SKM-1 (cell line): Measurements from ENCODE around the gene SGO1.
"Not testable (repeated sequence)": the region's sequence is repeated elsewhere in the genome, so short reads cannot be mapped to it uniquely, and the experiment has no call there.

Experiments
- DNase-seq: peaks from one replicate; lab custom pipeline; 2025; ENCODE audit not compliant: unreplicated experiment; lab: John Stamatoyannopoulos, UW

The SGO1 gene

DNA sequence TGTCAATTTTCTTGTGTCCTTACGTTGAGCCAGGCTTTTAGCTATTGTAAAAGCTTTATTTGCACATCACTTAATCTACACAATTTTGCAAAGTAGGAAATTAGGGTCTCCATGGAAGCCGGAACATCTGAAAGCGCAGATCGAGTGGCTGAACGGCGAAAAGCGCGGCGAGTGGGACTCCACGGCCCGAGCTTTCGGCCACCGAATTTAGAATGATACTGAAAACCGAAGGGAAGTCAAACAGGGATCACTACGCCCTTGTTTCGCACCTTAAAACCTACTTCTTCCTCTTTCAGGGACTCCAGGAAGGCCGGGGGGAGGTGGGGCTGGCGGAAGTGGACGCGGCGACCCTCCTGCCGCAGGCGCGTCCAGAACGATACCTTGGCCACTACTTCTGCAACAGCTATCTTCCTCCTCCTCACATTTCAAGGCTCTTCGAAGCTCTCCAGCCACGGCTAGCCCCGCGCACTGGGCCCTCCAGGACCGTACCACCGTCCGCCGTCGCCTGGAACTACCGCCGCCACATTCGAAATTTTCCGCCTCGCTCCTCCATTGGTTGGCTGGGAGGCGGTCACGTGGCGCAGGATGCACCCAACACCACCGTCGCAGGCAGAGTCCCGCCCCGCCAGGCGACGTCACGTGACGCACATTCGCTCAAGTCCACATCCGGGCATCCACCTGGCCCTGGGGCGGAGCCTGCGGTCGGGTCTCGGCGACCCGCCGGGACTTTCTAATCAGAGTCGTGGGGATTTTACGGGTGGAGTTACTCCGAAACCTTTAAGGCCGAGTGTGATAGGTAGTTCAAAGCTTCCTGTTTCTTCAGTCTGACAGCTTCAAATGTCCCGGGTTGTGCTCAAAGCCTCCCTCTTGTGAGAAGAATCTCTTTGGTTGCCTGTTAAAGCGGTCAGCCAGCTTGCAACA lies at the start of gene SGO1:
TSS of gene SGO1 (minus strand) at position 528 of the 921 bp plus-strand sequence. CDS start 2,179 bp downstream, outside the sequence.
- DNase-seq: peak; percentile 87

DNA sequence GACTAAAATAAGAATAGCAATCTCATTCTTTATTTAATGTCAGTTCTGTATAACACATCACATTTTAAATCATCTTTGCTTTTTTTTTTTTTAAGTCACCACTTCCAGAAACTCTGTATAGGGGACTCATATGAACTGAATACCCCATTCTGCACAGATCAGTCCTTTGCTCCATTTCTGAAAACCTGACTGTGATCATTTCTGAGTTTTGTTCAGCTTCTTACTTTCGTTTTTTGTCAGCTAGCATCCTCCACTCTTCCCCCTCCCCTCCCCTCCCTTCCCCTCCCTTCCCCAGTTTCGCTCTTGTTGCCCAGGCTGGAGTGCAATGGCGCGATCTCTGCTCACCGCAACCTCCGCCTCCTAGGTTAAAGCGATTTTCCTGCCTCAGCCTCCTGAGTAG lies 49.8 kb upstream of the SGO1 start:
- DNase-seq: no peak

DNA sequence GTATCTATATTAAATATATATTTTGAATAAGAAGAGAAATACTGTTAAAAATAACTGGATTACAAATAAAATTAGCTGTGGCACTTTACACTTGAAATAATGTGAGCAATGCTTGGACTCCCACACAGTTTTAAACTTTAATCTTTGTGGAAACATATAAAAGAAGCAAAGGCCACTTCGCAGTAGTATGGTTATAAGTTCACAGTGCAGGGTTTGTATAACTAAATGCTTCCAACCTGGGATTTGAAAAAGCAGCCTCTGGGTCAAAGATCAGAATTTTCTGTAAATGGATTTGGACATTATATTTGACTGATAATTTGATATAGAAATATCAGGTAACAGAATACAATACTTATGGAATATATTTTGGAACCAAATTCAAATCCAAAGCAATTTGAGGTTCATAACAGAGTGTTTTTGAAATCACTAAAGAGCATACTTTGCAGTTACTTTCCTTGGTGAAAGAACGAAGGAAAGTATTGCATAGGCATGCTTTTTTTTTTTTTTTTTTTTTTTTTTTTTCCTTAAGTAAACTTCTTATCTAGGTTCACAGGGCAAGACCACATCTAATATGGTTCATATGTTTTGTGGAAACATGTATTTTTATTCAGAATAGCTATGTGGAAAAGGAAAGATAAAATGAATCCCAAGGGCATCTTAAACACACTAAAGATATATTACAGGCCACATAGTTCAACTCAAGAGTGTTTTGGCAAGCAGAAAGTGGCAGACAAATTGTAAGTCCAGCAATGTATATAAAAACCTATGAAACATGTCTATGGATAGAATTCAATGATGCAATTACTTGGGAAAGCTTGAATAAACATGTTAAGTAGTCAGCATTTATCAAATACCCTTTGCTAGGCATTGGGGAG lies 47.1 kb upstream of the SGO1 start:
- DNase-seq: no peak

DNA sequence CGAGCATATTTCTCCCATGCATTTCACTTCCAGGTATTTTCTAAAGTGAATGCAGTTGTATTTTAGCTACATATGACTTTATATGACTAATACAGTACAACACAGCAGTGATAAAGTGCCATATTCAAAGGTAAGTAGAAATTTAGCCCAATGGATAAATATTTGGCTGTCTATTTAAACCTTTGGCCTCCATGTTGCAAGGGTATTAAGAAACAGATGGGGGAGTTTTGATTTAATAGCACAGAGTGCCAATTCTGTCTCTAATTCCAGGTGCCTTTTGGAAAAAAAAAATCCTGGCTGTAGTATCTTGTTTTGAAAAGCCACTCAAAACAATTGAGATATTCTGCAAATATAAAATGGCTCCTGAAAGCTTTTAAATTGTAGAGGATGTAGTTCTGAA lies 44.9 kb upstream of the SGO1 start:
- DNase-seq: no peak

DNA sequence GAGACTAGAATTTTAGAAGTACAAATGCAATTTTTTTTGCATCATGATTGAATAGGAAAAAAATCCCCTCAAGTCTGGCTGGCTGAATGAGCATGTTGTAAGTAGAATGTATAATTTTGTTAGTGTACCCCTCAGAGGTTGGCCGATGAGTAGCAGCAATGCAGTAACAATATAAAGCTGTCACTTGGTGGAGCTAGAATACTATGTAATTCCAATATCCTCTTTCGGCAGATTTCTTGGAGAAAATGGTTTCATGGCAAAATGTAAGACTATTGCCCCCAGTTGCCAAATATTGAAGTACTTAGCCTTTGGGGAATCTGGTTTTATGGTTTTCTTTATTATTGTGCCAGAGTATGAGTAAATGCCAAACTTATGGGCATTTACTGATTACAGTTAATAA lies 39.8 kb upstream of the SGO1 start:
- no peak for DNase-seq

DNA sequence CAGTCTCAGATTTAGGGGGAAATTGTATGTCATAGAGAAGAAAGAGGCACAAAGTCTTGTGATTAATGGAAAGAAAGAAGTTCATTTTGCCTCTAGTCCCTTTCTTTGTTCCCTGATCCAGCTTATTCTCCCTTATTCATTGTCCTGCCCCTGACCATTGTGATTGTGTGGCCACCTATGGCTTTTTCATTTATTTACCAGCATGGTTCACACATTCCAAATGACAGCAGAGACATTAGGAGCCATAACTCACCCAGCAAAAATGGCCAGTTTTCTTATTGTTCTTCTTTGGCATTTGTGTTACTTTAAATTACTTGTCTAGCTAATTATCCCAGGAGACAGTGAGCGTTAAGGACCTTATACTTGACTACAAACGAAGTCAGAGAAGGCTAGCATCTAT lies 36.3 kb upstream of the SGO1 start:
- no peak for DNase-seq

DNA sequence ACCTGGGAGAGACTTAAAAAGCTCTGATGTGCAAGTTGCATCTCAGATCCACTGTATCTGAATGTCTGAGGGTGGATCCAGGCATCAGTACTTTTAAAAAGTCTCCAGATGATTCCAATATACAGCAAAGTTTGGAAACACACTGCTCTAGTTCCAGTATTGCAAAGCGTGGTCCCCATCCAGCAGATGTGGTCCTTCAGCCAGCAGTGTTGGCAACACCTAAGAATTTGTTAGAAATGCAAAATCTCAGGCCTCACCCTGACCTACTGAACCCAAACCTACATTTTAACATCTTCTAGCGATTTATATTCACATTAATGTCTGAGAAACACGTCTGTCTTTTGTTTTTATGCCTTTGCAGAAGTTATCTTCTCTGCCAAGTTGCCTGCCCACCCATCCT lies 32.2 kb upstream of the SGO1 start:
- no peak for DNase-seq

DNA sequence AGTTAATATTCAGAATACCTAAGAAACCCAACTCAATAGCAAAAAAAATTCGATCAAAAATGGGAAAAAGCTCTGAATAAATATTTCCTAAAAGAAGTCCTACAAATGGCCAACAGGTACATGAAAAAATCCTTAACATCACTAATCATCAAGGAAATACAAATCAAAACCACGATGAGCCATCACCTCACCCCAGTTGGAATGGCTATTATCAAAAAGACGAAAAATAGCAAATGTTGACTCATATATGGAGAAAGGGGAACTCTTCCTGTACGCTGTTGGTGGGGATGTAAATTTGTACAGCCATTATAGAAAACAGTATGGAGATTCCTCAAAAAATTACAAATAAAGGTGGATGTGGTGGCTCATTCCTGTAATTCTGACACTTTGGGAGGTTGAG lies 29.6 kb upstream of the SGO1 start:
- DNase-seq: no peak

DNA sequence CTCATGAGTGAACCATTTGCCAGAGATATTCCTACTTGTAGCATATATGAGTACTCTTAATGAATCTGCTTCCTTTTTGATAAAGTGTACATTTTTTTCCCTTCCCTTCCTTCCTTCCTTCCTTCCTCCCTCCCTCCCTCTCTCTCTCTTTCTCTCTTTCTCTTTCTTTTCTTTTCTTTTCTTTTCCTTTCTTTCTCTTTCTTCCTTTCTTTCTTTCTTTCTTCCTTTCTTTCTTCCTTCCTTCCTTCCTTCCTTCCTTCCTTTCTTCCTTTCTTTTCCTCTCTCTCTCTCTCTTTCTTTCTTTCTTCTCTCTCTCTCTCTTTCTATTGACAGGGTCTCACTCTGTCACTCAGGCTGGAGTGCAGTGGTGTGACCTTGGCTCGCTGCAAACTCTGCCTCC lies 27.5 kb upstream of the SGO1 start:
- not testable (repeated sequence) for DNase-seq

DNA sequence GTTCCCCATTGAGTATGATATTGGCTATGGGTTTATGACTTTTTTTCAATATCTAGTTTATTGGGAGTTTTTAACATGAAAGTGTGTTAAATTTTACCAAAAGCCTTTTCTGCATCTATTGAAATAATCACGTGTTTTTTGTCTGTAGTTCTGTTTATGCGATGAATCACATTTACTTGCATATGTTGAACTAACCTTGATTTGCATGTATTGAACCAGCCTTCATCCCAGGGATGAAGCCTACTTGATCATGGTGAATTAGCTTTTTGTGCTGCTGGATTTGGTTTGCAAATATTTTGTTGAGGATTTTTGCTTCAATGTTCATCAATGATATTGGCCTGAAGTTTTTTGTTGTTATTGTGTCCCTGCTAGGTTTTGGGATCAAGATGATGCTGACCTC lies 21.9 kb upstream of the SGO1 start:
- not testable (repeated sequence) for DNase-seq

DNA sequence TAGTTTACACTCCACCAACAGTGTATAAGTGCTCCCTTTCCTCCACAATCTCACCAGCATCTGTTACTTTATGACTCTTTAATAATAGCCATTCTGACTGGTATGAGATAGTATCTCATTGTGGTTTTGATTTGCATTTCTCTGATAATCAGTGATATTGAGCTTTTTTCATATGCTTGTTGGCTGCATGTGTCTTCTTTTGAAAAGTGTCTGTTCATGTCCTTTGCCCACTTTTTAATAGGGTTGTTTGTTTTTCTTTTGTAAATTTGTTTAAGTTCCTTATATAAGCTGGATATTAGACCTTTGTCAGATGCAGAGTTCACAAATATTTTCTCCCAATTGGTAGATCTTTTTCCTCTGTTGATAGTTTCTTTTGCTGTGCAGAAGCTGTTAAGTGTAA lies 19.9 kb upstream of the SGO1 start:
- not testable (repeated sequence) for DNase-seq

DNA sequence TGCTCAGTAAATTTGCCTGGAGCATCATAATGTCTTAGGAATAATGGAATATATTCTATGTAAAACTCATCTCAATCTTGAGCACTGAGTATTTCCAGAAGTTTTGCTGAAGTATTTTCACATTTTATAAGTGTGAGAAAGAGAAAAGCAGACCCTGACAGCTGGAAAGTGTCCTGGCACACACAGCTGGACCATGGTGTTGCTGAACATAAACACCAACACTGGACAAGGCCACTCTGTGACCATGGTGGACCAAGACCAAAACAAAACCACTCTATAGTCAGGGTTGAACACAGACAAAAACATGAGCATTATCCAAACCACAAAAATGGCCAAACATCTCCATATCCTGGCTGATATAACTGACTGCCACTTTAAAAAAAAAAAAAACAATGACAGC lies 15.1 kb upstream of the SGO1 start:
- no peak for DNase-seq

DNA sequence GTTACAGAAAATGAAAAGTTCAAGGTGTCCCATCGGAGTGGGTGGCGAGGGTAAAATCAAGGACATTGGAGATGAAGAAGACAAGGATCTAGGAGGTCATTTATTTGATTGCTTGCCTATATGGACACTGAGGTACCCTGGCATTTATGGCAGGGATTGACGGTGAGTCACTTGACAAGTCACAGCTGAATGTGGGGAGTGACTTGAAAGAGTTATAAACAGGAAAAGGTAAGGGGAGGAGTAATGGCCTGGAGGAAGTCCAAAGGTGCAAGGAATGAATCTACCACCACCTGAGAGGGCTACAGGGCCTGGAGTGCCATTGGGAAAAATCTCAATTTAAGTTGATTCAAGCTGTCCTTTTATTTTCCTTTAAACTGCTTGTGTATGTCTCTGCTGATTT lies 11.8 kb upstream of the SGO1 start:
- no peak for DNase-seq

DNA sequence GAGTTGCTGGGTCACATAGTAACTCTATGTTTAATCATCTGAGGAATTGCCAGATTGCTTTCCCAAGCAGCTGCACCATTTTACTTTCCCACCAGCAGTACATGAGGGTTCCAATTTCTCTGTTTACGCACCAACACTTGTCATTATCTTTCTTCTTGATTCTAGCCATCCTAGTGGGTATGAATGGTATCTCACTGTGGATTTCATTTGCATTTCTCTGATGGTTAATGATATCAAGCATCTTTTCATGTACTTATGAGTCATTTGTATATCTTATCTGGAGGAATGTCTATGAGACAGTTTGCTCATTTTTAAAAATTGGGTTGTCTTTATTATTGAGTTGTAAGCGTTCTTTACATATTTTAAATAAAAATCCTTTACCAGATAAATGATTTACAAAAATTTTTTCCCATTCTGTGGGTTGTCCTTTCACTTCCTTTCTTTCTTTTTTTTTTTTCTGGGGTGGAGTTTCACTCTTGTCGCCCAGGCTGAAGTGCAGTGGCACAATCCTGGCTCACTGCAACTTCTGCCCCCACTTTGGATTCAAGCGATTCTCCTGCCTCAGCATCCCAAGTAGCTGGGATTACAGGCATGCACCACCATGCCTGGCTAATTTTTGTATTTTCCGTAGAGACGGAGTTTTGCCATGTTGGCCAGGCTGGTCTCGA lies 8.9 kb upstream of the SGO1 start:
- no peak for DNase-seq

DNA sequence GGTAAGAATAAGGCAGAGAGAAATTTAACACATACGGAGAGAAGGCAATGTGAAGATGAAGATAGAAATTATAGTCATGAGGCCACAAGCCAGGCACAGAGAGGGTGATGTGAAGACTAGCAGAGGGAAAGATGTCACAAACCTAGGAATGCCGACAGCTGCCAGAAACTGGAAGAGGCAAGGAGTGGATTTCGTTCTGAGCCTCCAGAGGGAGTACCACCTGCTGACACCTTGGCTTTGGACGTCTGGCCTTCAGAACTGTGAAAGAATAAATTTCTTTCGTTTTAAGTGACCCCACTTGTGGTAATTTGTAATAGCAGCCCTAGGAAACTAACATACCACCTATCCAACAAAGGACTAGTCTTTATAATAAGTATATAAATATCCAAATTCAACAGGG lies 5.0 kb upstream of the SGO1 start:
- DNase-seq: no peak

DNA sequence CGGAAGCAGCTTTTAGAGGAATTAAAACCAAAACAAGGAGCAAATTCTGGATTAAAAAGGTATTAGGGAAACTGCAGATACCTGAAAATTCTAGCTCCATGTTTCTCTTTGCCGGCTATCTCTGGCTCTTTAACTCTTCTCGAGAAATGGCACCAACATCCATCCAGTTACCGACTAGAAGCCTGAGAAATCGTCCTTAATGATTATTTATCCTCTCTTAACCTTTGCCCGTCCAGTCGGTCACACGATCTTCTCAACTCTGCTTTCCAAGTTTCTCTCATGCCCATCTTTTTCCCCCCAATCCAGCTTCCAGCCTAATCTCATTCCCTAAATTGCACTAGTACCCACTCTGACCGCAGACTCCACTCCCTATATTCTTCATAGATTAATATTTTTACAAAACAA lies 596 bp upstream of the SGO1 start:
- DNase-seq: no peak

DNA sequence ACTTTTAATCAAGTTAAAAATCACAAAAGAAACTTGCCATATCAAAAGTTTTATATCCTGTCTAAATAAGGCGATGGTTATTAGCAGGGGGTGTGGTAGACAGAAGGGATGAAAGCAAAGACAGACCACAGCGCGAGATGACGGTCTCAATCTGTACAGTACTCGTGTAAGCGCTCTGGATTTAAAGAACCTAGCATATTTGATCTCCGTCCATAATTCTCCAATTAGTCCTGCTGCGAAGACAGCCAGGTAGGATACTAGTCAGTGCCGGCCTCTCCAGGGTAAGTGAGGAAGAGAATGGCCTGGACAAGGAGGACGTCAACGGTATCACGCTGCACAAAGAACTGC lies 701 bp downstream of the SGO1 start:
- DNase-seq: peak; percentile 38

DNA sequence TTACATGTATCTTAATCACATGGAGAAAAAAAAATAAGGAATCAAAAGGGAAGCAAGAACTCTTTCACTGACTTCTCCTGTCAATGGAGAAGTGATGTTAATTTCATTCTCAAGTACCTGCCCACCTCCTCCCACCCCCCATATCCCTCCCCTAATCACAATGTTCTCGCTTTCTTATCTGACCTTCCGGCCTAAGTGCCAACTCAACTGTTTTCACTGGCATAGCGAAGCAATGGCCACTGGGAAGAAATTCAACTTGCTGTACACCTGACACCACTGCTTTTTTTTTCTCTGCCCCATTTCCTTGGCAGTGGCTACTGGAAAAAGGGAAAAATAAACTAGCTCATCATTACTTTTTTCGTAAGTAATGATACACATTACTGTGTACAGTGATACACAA lies 3.8 kb downstream of the SGO1 start:
- DNase-seq: no peak

DNA sequence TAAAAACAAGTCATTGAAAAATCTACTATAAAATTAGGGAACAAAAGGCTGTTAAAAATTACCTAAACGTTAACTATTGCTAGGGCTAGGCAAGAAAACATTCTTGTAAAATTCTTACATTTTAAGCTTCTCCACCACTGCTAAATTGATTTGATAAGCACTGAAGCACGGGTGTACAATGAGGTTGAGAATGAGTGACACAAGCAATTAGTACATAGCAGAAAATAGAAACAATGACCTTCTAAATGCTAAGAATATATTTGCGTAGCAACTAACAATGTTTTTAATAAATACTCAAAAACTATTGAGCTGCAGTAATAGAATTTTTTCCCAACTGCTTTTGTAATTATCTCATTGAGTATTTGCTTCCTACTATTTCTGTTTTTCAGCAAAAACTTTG lies 4.7 kb downstream of the SGO1 start:
- DNase-seq: no peak

DNA sequence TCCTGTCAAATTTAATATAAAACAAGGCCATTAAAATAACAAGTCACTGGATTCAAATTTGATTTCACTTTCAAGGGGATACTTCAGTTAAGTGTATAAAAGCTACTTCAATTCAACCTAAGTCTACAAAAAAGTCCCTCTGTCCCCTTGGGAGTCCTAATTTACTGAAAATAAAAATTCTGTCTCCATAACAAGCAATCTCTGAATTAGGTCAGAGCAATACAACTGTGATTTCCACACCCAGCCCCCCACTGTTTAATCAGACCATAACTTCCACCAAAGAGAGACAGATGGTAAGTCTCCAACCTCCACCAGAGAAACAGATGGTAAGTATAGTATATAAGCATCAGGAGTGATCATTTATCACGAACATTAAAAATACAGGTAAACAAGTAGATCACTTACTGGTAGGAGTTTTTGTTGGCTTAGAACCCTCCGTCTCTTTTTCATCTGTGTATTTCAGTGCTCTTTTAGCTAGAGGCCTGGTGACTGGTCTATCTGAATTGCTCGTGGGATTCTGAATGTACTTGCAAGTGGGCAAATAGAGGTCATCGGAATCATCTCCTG lies 12.1 kb downstream of the SGO1 start:
- no peak for DNase-seq

DNA sequence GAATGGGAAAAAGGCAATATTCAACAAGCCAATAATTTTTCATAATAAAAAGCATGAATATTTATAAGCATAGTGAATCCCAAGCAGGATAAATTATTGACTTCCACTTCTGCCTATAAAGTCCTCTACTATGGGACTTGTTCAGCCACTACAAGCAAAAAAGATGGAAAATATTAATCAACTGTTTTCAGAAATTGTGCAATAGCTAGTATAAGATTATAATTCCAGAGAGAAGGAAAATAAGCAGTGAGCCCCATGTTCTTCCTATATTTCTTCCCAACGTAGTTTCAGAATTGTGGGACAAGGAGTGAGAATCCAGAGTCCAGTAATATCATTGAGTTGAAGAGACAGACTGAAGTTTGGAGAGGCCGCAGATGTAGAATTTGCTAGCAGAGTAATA lies 24.3 kb downstream of the SGO1 start:
- DNase-seq: no peak
